Measurements from ENCODE around the gene ELOVL2.
A peak's percentile ranks its signal among the peaks of the same experiment; 100 is the strongest.
"Not testable (repeated sequence)": the region's sequence is repeated elsewhere in the genome, so short reads cannot be mapped to it uniquely, and the experiment has no call there.

ELOVL2 gene, protein sequence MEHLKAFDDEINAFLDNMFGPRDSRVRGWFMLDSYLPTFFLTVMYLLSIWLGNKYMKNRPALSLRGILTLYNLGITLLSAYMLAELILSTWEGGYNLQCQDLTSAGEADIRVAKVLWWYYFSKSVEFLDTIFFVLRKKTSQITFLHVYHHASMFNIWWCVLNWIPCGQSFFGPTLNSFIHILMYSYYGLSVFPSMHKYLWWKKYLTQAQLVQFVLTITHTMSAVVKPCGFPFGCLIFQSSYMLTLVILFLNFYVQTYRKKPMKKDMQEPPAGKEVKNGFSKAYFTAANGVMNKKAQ

DNA sequence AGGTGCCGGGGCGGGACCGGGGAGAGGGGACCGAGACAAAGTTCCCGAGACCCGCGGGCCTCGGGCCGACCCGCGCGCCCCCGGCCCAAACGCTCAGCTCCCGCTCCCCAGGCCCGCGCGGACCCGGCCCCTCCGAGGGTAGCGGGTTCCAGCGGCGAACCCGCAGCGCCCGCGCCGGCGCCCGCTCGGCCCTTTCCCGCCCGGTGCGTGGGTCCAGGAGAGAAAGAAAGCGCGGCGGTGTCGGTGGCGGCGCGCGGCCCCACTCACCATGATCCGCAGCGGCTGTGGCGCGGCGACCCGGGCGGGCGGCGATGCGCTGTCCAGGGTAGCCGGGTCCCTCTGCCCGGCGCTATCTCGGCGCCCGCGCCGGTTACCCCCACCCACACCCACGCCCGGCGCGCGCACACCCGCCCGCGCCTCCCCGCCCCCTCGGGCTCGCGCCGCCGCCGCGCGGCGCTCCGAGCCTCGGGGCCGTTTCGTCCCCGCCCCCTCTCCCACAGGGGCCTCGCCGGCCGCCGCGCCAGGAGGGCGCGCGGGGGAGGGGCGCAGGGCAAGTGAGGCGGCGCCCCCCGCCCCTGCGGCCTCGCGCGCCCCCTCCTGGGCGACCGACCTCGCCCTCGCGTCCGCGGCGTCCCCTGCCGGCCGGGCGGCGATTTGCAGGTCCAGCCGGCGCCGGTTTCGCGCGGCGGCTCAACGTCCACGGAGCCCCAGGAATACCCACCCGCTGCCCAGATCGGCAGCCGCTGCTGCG lies at the start of gene ELOVL2:
Gene ELOVL2 (minus strand): TSS at position 345 of the 751 bp plus-strand sequence. CDS start 75 bp downstream, at position 270.
- no peak for DNase-seq (ENCODE audit: low read depth in 2 of 2)

GRCh38 chr6:11093376-11093625 lies 49.2 kb upstream of the ELOVL2 start:
- DNase-seq (ENCODE audit: low read depth in 2 of 2) = no peak

DNA sequence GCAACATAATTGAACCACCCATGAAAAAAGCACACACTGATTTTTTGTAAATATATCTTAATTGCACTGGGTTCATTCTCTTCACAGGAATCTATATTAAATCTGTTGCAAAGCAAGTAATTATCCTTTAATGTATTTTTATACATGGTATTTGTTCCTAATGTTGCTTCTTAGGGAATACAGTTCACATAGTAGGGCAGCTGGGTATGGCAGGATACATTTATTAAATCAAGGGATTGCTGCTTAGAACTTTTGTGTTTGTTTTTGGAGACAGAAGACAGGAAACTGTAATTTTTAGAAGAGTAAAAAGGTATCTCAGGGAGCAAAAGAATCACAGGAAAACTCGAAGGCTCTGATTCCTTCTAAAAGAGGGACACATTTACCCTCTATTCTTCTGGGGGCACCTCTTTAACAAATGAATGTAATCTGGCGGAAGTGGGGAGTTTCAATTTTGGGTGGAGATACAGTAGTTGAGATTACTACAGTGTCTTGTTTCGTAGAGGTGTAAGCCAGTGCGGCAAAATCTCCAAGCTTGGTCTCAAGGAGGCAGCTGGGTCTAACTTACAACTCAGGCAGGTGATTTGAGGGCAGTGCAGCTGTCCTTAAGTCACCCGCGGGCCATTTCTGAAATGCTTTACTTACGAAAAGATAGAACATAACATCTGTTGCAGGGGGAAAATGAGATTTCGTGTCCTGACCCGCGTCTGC lies 48.7 kb upstream of the ELOVL2 start:
- no peak for DNase-seq (ENCODE audit: low read depth in 2 of 2)

DNA sequence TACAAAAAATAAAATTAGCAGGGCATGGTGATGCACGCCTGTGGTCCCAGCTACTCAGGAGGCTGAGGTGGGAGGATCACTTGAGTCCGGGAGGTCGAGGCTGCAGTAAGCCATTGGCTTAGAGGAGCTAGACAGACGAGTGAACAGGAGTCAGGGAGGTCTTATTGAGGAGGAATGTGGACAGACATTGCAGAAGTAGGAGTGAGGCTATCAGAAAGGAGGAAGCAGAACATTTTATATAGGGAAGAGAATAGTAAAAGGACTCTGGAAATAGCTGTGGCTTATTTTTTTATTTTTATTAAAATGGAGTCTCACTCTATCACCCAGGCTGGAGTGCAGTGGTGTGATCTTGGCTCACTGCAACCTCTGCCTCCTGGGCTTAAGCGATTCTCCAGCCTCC lies 47.0 kb upstream of the ELOVL2 start:
- DNase-seq (ENCODE audit: low read depth in 2 of 2) = not testable (repeated sequence)

GRCh38 chr6:11089695-11090094 lies 45.6 kb upstream of the ELOVL2 start:
- DNase-seq (ENCODE audit: low read depth in 2 of 2) = no peak

- not testable (repeated sequence) for DNase-seq (ENCODE audit: low read depth in 2 of 2)
Measured at GRCh38 chr6:11087141-11087812, 43.2 kb upstream of the ELOVL2 start.

DNA sequence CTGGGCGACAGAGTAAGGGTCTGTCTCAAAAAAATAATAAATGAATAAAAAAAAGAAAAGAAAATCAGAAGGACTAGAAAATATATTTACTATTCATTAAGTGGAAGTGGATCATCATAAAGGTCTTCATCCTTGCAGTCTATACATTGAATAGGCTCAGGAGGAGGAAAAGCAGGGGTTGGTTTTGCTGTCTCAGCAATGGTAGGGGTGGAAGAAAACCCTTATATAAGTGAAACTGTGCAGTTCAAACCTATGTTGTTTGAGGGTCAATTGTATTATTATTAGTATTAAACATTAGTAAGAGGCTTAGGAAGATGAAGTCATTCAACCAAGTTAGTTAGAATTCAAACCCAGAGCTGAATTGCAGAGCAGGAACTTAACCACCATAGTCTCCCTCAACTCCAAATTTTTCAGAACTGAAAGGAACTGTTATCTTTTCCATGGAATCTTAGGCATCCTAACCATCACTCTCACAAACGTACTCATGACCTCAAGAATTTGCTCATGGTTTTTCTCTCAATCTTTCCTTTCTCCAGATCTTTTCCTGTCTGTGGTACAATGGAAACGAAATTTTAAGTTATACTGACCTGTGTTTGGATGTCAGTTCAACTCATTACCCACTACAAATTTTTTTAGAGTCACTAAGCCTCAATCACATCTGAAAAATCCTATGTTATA lies 41.8 kb upstream of the ELOVL2 start:
- peak; percentile 33 to 42 for DNase-seq (ENCODE audit: low read depth in 2 of 2)

GRCh38 chr6:11083956-11084355 lies 39.9 kb upstream of the ELOVL2 start:
- no peak for DNase-seq (ENCODE audit: low read depth in 2 of 2)

DNA sequence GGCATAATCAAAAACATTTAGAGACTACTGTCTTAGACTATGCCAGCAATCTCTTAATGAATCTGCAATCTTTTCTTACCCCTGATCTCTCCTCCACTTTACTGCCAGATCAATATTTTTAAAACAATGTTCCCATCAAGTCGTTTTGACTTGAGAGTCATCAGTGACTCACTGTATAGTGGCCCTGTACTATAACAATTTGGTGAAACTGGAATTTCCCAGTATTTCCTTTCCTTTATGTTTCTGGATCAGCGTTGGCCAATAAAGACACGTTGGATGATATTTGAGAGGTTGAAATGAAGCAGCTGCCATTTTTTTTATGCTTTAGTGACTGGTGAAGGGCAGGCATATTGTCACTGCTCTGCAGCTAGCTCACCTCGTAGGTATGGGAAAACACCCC lies 39.4 kb upstream of the ELOVL2 start:
- DNase-seq (ENCODE audit: low read depth in 2 of 2) = no peak

GRCh38 chr6:11080296-11080695 lies 36.2 kb upstream of the ELOVL2 start:
- DNase-seq (ENCODE audit: low read depth in 2 of 2) = no peak

- no peak for DNase-seq (ENCODE audit: low read depth in 2 of 2)
Measured at GRCh38 chr6:11078266-11078665, 34.2 kb upstream of the ELOVL2 start.

GRCh38 chr6:11076540-11076939 lies 32.4 kb upstream of the ELOVL2 start:
- DNase-seq (ENCODE audit: low read depth in 2 of 2) = no peak

DNA sequence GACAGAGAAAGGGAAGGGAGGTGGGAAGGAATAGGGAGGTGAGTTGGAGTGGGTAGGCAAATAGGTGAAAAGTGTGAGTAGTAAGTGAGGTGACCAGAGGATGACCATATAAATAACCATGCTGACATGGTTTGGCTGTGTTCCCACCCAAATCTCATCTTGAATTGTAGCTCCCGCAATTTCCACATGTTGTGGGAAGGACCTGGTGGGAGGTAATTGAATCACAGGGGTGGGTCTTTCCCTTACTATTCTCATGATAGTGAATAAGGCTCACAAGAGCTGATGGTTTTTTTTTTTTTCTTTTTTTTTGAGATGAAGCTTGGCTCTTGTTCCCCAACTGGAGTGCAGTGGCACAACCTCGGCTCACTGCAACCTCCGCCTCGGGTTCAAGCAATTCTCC lies 28.0 kb upstream of the ELOVL2 start:
- DNase-seq (ENCODE audit: low read depth in 2 of 2) = no peak

GRCh38 chr6:11069760-11070159 lies 25.7 kb upstream of the ELOVL2 start:
- no peak for DNase-seq (ENCODE audit: low read depth in 2 of 2)

GRCh38 chr6:11067348-11067747 lies 23.2 kb upstream of the ELOVL2 start:
- DNase-seq (ENCODE audit: low read depth in 2 of 2) = no peak

- DNase-seq (ENCODE audit: low read depth in 2 of 2) = no peak
Measured at GRCh38 chr6:11066505-11067347, 22.6 kb upstream of the ELOVL2 start.

- DNase-seq (ENCODE audit: low read depth in 2 of 2) = no peak
Measured at GRCh38 chr6:11065436-11066202, 21.5 kb upstream of the ELOVL2 start.

- no peak for DNase-seq (ENCODE audit: low read depth in 2 of 2)
Measured at GRCh38 chr6:11064836-11065235, 20.7 kb upstream of the ELOVL2 start.

DNA sequence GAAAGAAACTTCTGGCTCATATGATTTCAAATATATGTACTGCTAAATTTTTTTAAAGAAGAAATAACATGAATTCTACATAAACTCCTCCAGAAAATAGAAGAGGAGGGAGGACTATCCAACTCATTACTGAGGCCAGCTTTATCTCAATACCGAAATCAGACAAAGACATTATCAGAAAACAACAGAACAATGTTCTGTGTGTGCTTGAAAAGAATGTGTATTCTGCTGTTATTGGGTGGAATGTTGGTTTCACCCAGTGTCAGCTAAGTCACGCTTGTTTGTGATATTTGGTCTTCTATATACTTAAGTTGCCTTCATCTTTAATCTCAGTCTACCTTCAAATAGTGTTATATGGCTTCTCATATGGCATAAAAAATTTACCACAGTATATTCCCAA lies 18.6 kb upstream of the ELOVL2 start:
- no peak for DNase-seq (ENCODE audit: low read depth in 2 of 2)

- no peak for DNase-seq (ENCODE audit: low read depth in 2 of 2)
Measured at GRCh38 chr6:11062083-11062482, 18.0 kb upstream of the ELOVL2 start.

Measured in fibroblast of skin of left biceps (primary cell).